ENCODE results near the gene C11orf21. TPM values are rescaled to one million over a fixed set of nuclear protein-coding genes. Genes with fewer than 3 reads are reported as not detected.
A peak's percentile ranks its signal among the peaks of the same experiment; 100 is the strongest.

Gene C11orf21
- polyA plus RNA-seq, 1 donor (not counting 4 experiments of a cell fraction or from before 2014, with no cell fraction given), result not detected

GRCh38 chr11:2269601-2270321 lies 32.0 kb downstream of the C11orf21 start:
- DNase-seq (ENCODE audit: low read depth, low spot score) (no peak), FAIRE-seq (no peak)
- no peaks in the 10 kb centered on the region for H4K20me1 ChIP-seq (ENCODE audit: control insufficient read depth, extremely low read depth, insufficient read depth, low read length)
- no peak overlapping the region for H3K9ac ChIP-seq (ENCODE audit: control insufficient read depth, extremely low read depth, insufficient read depth, low read length)
- TF ChIP-seq EZH2 (IDR thresholded peaks at IDR 0.05; ENCODE audit: low read length) (no peak), CTCF (optimal IDR thresholded peaks at IDR 0.05 in 1 of 3, IDR thresholded peaks at IDR 0.05 in 1 of 3, conservative IDR thresholded peaks at IDR 0.05 in 1 of 3; ENCODE audit: extremely low read depth in 1 of 3, insufficient read depth in 2 of 3, low read length in 3 of 3) (peak in 2 of 3 experiments; percentile 46 to 76)
- peaks cover 46% of the 10 kb centered on the region for H3K27me3 ChIP-seq (ENCODE audit: control insufficient read depth, extremely low read depth, insufficient read depth, low read length)
- dilution Hi-C loops (cut with MboI; ENCODE audit: extremely low pct_ligation_motif_present, low sequenced_read_pairs), result no loop called here
- peaks cover 3% of the 10 kb centered on the region for H3K4me1 ChIP-seq (ENCODE audit: control insufficient read depth, extremely low read depth, insufficient read depth, low read length)
- H2AFZ ChIP-seq (ENCODE audit: control insufficient read depth, low read length), result peak overlapping the region; percentile 19
- peak overlapping the region in 2 of 3 experiments; percentile 27 to 51 for H3K4me3 ChIP-seq (ENCODE audit: control insufficient read depth in 2 of 3, extremely low read depth in 1 of 3, insufficient read depth in 2 of 3, low read depth in 1 of 3, low read length in 3 of 3)
- H3K4me2 ChIP-seq (ENCODE audit: control insufficient read depth, extremely low read depth, insufficient read depth, low read depth, low read length), result peak overlapping the region; percentile 52
- no peaks in the 10 kb centered on the region for H3K9me1 ChIP-seq (ENCODE audit: control insufficient read depth, extremely low read depth, insufficient read depth, low read length)
- no peak overlapping the region for H3K27ac ChIP-seq (ENCODE audit: control insufficient read depth, insufficient read depth, low read length)
- H3K79me2 ChIP-seq (ENCODE audit: control insufficient read depth, insufficient read depth, low read length), result no peaks in the 10 kb centered on the region
- no peaks in the 10 kb centered on the region for H3K9me3 ChIP-seq (ENCODE audit: control insufficient read depth, low read depth, low read length)
- H3K36me3 ChIP-seq (ENCODE audit: control insufficient read depth in 2 of 2, extremely low read depth in 1 of 2, insufficient read depth in 2 of 2, low read length in 2 of 2), result no peaks in the 10 kb centered on the region

GRCh38 chr11:2268729-2269600 lies 32.8 kb downstream of the C11orf21 start:
- H3K9ac ChIP-seq (ENCODE audit: control insufficient read depth, extremely low read depth, insufficient read depth, low read length), result no peak overlapping the region
- H2AFZ ChIP-seq (ENCODE audit: control insufficient read depth, low read length), result no peak overlapping the region
- no peak for TF ChIP-seq CTCF (optimal IDR thresholded peaks at IDR 0.05 in 1 of 3, IDR thresholded peaks at IDR 0.05 in 1 of 3, conservative IDR thresholded peaks at IDR 0.05 in 1 of 3; ENCODE audit: extremely low read depth in 1 of 3, insufficient read depth in 2 of 3, low read length in 3 of 3)
- no peak for TF ChIP-seq EZH2 (IDR thresholded peaks at IDR 0.05; ENCODE audit: low read length)
- peaks cover 40% of the 10 kb centered on the region for H3K27me3 ChIP-seq (ENCODE audit: control insufficient read depth, extremely low read depth, insufficient read depth, low read length)
- H3K9me1 ChIP-seq (ENCODE audit: control insufficient read depth, extremely low read depth, insufficient read depth, low read length), result no peaks in the 10 kb centered on the region
- peak overlapping the region; percentile 52 for H3K4me2 ChIP-seq (ENCODE audit: control insufficient read depth, extremely low read depth, insufficient read depth, low read depth, low read length)
- FAIRE-seq, result no peak
- dilution Hi-C loops (cut with MboI; ENCODE audit: extremely low pct_ligation_motif_present, low sequenced_read_pairs), result no loop called here
- H3K36me3 ChIP-seq (ENCODE audit: control insufficient read depth in 2 of 2, extremely low read depth in 1 of 2, insufficient read depth in 2 of 2, low read length in 2 of 2), result no peaks in the 10 kb centered on the region
- no peaks in the 10 kb centered on the region for H4K20me1 ChIP-seq (ENCODE audit: control insufficient read depth, extremely low read depth, insufficient read depth, low read length)
- no peak for DNase-seq (ENCODE audit: low read depth, low spot score)
- H3K4me1 ChIP-seq (ENCODE audit: control insufficient read depth, extremely low read depth, insufficient read depth, low read length), result peaks cover 3% of the 10 kb centered on the region
- H3K9me3 ChIP-seq (ENCODE audit: control insufficient read depth, low read depth, low read length), result no peaks in the 10 kb centered on the region
- H3K27ac ChIP-seq (ENCODE audit: control insufficient read depth, insufficient read depth, low read length), result no peak overlapping the region
- no peaks in the 10 kb centered on the region for H3K79me2 ChIP-seq (ENCODE audit: control insufficient read depth, insufficient read depth, low read length)
- H3K4me3 ChIP-seq (ENCODE audit: control insufficient read depth in 2 of 3, extremely low read depth in 1 of 3, insufficient read depth in 2 of 3, low read depth in 1 of 3, low read length in 3 of 3), result peak overlapping the region; percentile 26 to 51 (median 27)
